22Rv1 (cell line): ENCODE results near the gene CPZ.

ENCODE experiments used
- H3K27ac ChIP-seq: fragments of 450-650 bp; 2 replicates; pipeline ENCODE4 v1.5.1; 2017
- ZFX ChIP-seq: fragments of 450-650 bp; IDR thresholded peaks from 2 replicates; pipeline ENCODE4 v1.6.1; 2017; ENCODE audit warnings: antibody characterized with exemption, borderline replicate concordance
- TF ChIP-seq, protein P1 (sequence below): fragments of 450-650 bp; IDR thresholded peaks from 2 replicates; pipeline ENCODE4 v1.5.1; 2017; ENCODE audit warnings: mild to moderate bottlenecking

CPZ gene

DNA sequence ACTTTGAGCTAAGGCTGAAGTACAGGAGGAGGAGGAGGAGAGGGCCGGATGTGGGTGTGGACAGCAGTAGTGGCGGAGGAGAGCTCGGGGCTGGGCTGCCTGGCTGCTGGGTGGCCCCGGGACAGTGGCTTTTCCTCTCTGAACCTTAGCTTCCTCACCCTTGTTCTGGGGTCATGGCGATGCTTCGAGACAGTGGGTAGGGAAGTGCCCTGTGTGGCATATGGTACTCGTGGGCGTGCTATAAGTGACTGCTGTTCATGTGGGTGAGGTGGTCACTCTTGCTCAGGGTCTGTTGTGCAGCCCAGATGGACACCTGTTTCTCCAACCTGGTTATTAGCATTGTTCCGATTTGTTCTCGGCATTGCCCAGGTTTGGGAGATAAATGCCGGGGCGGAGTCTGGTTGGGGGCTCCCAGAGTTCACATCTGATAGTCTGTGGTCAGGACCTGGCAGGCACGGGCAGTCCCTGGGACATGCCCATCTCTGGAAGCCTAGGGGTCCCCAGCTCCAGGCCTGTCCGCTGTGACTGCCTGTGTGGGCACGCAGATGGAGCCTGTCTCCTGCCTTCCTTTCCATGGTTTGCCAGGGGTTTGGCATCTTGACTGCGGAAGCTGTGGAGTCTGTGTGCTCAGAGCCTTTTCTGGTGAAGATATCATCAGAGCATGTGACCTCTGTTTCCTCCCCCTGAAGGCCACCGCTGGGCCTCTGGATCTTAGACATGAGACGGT lies 4.9 kb upstream of the CPZ start:
- no peak for TF ChIP-seq ZFX
- TF ChIP-seq, protein P1, sequence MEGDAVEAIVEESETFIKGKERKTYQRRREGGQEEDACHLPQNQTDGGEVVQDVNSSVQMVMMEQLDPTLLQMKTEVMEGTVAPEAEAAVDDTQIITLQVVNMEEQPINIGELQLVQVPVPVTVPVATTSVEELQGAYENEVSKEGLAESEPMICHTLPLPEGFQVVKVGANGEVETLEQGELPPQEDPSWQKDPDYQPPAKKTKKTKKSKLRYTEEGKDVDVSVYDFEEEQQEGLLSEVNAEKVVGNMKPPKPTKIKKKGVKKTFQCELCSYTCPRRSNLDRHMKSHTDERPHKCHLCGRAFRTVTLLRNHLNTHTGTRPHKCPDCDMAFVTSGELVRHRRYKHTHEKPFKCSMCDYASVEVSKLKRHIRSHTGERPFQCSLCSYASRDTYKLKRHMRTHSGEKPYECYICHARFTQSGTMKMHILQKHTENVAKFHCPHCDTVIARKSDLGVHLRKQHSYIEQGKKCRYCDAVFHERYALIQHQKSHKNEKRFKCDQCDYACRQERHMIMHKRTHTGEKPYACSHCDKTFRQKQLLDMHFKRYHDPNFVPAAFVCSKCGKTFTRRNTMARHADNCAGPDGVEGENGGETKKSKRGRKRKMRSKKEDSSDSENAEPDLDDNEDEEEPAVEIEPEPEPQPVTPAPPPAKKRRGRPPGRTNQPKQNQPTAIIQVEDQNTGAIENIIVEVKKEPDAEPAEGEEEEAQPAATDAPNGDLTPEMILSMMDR, result no peak
- no peak overlapping the region for H3K27ac ChIP-seq

DNA sequence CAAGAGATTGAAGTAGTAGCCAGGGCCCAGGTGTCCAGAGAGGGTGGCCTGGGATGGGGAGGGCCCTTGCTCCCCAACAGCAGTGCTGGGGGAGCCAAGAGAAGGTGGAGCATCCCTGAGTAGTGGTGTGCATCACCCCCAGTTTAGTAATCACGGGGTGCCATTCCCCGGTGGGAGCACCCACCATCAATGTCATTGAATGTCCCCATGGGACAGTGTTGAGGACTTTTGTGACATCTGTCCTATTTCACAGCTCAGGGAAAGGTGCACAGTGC lies 4.4 kb upstream of the CPZ start:
- H3K27ac ChIP-seq, result no peak overlapping the region
- TF ChIP-seq, protein P1, result no peak
- no peak for TF ChIP-seq ZFX

DNA sequence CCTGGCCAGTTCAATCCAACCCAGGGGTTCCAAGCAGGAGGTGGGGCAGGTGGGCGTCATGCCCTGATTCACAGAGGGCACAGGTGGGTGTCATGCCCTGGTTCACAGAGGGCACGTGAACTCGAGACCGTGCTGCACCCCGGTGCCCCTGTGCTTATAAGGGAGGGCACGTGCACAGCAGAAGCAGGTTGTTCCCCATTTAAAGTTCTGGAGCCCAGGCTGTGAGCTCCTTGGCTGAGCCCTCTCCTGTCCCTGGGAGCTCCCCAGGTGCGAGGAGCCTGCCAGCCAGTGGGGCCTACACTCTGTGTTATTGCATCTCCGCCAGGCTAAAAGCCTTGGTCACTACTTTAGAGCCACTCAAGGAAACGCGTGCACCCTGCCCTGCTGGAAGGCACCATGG lies 3.2 kb upstream of the CPZ start:
- no peak overlapping the region for H3K27ac ChIP-seq
- TF ChIP-seq, protein P1, result no peak
- TF ChIP-seq ZFX, result no peak

DNA sequence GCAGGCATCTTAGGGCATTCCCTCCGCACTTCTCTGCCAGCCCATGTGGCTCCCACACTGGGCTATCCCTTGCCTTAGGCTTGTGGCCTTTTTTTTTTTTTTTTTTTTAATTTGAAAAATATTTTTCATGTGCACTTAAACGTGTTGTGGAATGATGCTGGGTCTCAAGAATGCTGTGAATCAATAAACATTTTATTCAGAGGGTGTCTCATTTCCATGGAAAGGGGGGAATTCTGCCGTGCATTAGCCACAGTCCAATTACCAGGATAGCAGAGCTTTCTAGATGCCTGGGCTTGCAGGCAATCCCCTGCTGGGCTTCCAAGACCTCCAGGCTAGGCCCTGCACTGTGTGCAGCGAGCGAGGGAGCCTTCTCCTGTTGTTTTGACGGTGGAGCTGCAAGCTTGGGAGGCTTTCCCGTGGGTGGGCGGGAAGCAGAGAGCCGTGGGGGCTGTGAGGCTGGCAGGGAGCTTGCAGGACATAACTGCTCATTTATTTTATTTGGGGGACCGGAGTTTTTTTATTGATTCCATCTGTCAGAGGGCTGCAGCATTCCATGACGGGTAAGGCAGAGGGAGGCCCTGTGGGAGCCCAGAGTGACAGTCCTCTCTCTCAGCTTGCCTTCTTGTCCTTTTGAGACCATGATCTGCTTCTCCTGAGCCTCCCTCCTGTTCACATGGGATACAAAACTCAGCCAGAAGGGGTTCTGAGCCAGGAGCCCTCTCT lies 2.6 kb upstream of the CPZ start:
- TF ChIP-seq, protein P1, result no peak
- TF ChIP-seq ZFX, result no peak
- H3K27ac ChIP-seq, result no peak overlapping the region

DNA sequence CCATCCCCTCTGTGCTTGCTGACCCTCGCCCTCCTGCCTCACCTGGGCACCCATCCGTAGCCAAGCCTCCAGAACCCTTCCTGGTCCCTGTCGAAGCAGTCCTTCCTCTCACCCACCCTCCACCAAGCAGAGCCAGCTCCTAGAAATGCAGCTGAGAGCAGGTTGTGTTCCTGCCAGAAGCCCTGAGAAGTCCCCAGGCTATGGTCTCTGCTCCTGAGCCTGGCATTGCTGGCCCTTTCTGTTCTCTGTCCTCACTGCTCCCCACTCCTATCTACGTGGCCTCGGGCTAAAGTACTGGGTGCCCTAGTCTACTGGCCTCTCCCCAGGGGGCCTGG lies 2.1 kb upstream of the CPZ start:
- TF ChIP-seq, protein P1, result no peak
- TF ChIP-seq ZFX, result no peak
- H3K27ac ChIP-seq, result no peak overlapping the region

DNA sequence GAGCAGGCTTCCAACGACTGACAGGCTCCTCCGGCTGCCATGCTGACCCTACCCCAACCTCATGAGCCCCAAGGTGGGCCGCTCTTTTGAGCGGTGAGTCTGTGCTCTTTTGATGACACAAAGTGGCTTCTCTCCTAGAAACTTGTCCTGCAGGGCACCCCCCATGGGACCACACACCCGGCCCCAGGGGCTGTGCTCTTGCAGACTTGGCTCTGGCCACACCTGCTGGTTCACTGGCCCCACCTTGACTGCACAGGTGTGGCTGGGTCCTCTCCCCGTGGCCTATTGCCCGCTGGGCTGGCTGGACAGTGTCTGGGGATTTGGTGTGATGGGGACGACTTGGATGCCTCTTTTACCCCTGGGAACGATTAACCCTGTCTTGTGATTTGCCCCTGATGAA lies 1.5 kb upstream of the CPZ start:
- no peak overlapping the region for H3K27ac ChIP-seq
- no peak for TF ChIP-seq ZFX
- TF ChIP-seq, protein P1, result no peak

DNA sequence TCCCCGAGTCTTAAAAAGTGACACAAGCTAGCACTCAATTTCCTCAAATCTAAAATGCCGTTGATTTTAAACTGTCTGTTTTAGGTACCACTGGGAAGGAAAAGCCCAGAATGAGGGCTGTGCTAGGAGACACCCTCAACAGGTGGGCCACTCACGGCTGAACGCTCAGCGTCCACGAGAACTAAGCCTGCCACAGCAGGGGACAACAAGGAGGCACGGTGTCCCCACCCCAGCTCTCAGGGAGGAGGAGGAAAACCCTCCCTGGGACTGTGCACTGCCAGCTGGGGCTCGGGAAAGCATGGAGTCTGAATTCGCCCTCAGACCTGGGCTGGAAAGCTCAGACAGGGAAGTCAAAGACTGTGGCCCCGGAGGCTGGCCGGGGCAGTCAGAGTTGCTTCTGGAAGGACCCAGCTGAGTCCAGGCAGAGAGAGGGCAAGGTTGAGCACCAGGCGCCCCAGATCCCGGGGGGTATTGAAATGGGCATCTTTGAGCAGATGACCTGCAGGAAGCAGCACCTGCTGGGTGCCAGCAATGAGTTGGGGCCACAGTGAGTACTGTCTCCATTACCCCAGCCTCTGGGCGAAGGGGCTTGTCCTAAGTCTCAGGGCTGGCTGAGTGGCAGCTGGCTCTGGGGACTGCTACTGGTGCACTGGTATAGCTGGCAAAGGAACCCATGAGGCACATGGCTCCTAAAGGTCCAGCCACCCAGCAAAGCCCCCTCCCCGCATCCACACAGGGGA lies 769 bp upstream of the CPZ start:
- TF ChIP-seq, protein P1, result no peak
- no peak for TF ChIP-seq ZFX
- no peak overlapping the region for H3K27ac ChIP-seq
